GM19324 (cell line): ENCODE measurements around the gene NDUFA5.
A peak's percentile ranks its signal among the peaks of the same experiment; 100 is the strongest.
"Not testable (repeated sequence)": the region's sequence is repeated elsewhere in the genome, so short reads cannot be mapped to it uniquely, and the experiment has no call there.

Experiments used
- ATAC-seq: cut with Tn5 transposase; IDR thresholded peaks from one replicate; pipeline ENCODE4 v1.9.1; 2021; ENCODE audit warnings: mild to moderate bottlenecking, moderate library complexity; ENCODE audit not compliant: unreplicated experiment, low FRiP score

Gene NDUFA5

DNA sequence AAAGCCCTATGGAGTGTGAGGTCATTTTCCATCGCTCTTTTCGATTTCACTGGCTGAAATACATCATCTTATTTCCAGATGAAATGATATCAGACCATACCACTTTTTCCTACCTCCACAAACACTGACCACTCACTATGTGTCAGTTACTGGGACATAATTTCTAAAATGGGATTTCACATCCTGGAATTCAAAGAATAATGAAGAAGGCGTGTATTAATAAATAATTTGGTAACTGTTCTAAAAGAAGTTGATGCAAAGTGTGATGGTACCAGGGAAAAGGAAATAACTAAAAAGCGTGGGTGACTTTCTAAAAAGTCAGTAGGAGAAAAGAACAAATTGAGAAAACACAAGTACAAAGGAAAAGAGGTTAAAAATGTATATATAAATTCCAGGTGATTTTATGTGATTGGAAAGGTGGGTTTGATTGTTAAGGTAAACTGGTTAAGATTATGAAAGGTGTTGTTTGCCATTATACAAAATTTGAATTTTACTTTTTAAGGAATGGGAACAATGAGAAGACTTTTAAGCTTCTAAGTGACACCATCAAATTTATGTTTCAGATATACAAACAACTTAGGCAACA, 764 bp upstream of the NDUFA5 start:
- no peak for ATAC-seq

DNA sequence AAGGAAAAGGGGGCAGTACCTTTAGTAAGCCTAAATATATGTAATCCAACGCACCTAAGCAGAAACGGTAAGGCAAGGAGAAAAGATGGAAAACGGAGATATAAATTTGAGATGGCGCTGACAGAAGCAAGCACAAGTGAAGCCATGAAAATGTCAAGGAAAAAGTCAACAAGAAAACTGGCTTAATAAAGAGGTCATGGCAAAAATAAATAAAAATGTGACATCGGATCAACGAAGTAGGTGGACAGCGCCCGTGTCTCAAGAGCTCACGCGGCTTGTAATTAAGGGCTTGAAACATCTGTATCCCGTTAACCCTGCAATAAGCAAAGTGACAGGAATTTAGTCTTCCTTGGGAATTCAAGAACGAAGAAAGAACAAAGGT, 611 bp downstream of the NDUFA5 start:
- no peak for ATAC-seq

DNA sequence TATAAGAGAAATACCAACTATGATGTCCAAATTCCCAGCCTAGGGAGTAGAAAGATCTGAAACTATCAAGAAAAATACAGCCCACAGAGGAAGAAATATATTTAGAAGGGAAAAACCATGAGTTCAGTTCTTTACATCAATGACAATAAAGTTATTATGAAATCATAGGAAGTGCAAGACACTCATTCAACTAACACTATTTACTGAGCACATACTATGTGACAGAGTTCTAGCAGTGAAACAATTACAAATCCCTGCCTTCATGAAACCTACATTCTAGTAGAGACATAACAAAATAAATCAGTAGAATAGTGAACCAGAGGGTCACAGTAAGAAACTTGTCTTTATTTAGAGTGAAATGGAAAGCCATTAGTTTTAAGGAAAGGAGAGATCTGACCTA, 2.1 kb downstream of the NDUFA5 start:
- ATAC-seq, result no peak

- ATAC-seq, result no peak
Measured at GRCh38 chr7:123553159-123553558, 4.5 kb downstream of the NDUFA5 start.

DNA sequence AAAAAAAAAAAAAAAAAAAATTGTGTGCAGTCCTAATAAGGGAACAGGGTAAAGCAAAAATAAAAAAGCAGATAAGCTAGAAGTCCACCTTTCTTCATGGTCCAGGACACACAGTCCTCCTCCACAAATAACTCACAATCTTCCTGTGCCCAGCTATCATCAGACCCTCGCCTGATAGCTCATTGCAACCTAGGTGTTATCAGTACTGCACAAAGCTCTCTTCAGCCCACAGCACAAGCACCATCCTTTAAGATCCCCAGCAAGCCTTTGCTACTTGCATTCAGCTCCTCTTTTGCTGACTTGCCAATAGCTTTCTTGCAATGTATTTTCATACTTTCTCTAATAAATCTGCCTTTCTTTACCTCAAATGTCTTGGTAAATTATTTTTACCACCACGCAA, 5.0 kb downstream of the NDUFA5 start:
- no peak for ATAC-seq

DNA sequence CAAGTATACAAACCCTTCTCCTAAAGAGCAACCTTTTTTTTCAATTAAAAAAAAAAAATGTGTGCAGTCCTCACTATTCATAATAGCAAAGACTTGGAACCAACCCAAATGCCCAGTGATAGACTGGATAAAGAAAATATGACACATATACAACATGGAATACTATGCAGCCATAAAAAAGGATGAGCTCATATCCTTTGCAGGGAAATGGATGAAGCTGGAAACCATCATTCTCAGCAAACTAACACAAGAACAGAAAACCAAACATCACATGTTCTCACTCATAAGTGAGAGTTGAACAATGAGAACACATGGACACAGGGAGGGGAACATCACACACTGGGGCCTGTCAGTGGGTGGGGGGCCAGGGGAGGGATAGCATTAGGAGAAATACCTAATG, 5.5 kb downstream of the NDUFA5 start:
- ATAC-seq, result not testable (repeated sequence)

DNA sequence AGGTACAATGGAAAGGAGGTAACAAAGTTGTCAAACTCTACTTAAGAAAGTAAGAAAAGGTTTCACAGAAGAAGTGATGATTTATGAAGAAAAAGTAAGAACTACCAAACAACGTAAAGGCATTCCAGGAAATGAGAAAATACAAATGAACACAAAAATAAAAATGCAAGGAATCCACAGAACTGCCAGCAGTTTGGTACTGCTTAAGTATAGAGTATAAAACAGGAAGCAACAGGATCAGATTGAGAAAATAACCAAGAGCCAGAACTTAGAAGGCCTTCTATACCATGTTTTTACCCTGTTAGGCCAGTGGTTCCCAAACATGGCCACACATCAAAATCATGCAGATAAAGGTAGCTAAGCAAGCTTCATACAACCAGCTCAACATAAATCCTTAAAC, 9.2 kb downstream of the NDUFA5 start:
- no peak for ATAC-seq

DNA sequence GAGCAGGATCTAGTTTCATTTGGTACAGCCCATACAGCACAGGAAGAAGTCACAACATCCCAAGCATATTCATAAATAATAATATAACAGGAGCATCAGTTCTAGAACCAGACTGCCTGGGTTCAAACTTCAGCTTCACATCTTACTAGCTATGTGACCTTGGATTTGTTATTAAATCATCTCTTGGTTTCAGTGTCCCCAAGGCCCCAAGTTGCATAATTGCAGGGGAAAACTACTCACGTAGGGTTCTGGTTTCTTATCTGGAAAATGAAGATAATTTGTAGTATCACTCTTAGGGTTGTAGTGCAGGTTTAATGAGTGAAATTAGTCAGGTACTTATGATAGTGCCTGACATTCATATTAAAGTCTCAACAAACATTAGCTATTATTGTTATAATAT, 17.7 kb downstream of the NDUFA5 start:
- ATAC-seq, result no peak

- no peak for ATAC-seq
Measured at GRCh38 chr7:123538897-123539296, 18.7 kb downstream of the NDUFA5 start.

- ATAC-seq, result no peak
Measured at GRCh38 chr7:123538189-123538714, 19.4 kb downstream of the NDUFA5 start.

DNA sequence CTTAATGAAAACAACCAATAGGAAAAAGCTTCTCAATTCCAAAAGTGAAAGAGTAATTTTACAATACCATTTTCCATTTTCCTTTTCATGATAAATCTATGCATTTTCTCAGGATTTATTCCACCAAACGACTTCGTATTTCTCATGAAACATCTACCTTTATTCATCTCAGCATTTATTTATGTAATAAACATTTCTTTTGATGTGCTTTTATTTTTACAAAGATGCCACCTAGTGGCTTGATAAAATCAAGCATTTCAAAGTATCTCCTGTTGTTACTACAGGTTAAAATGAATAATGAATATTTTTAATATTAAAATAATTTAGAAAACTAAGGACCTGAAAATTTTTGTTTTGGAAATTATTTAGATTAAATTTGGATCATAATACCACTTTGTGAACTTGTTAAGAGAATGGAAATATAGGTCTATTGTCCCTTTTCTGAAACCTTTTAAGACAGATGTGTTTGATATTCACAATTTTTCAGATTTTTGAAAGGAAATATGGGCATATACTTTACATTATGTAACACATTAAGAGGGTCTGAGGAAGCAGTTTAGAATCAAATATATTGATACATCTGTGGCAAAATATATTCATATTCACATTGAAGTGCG, 20.5 kb downstream of the NDUFA5 start:
- ATAC-seq, result no peak

- ATAC-seq, result no peak
Measured at GRCh38 chr7:123535517-123535916, 22.1 kb downstream of the NDUFA5 start.

DNA sequence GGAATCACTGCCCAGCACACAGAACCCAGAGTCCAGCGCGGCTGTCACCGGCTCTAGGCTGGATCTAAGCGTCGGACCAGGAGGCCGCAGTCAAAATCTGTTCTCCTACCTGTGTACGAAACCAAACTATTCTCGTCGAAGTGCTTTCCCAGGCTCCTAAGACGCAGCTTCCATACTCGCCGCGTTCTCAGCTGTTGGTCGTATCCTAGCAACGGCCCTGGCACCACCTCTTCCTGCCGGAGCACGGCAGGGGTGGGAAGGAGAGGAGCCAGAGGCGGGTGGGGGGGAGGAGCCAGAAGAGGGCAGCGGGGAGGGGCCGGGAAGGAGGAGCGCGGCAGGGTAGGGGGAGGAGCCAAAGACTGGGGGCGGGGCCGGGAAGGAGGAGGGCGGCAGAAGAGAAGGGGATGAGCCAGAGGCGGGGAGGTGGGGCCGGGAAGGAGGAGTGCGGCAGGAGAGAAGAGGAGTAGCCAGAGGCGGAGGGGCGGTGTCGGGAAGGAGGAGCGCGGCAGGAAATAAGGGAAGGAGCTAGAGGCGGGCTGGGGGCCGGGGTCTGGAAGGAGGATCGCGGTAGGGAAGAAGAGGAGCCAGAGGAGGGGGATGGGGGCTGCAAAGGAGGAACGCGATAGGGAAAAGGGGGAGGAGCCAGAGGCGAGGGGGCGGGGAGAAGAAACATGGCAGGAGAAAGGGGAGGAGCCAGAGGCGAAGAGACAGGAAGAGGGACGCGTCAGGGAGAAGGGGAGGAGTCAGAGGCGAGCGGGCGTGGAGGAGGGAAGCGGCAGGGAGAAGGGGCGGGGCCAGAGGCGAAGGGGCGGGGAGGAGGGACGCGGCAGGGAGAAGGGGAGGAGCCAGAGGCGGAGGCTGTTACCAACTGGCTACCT, 23.0 kb downstream of the NDUFA5 start, which contains the start of gene IQUB:
TSS of gene IQUB (minus strand) at position 213 of the 878 bp plus-strand sequence. CDS start 22,255 bp downstream, outside the sequence.
- peak; percentile 86 for ATAC-seq

- ATAC-seq, result peak; percentile 7
Measured at GRCh38 chr7:123533929-123534382, 23.7 kb downstream of the NDUFA5 start.

DNA sequence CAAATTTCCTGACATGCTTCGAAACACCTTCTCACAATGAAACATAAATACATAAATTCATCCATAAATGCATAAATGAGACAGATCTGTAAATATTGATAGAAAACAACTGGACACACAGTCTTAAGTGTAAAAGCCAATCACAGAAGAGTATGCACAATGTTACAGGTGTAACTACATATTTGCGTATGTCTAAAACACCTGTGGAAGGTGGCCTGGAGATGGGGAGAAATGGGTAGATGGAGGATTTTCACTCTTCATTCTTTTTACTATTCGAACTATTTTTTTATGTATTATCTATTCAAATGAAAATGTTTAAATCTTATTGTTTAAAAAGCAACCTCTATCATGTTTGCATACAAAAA, 24.1 kb downstream of the NDUFA5 start:
- ATAC-seq, result no peak

DNA sequence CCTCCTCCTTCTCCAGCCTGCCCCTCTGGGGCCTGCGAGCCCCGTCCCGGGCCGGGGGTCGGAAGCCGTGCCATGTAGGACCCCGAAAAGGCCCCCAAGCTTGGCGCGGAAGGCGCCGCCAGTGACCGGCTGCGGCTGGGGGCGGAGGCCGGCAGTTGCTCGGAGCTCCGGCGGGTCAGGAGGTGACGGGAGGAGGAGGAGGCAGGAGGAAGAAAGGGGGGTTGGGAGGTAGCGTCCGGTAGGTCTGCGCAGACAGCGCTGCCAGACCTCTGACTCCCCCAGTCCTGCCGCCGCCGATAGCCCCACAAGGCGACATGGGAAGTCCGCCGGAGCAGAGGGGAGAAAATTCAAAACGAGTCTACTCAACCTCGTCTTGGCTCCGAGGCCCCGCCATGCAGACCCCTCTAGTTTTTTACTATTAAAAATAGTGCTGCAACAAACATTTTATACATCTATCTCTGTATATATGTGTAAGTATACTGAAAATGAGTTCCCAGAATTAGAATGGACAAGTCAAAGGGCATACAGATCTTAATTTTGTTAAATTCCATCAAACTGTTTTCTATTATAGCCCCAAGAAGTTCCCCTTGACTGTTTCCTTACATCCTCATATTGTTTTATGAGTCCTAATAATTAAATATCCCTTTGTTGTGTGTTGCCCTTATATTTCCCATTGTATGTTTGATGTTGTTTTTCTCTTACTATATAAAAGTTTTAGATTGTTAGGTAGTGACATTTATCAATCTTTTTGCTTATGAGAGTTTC, 24.6 kb downstream of the NDUFA5 start:
- peak; percentile 27 for ATAC-seq

GRCh38 chr7:123532343-123532742, 25.3 kb downstream of the NDUFA5 start:
- peak; percentile 4 for ATAC-seq

GRCh38 chr7:123530035-123530591, 27.5 kb downstream of the NDUFA5 start:
- not testable (repeated sequence) for ATAC-seq

DNA sequence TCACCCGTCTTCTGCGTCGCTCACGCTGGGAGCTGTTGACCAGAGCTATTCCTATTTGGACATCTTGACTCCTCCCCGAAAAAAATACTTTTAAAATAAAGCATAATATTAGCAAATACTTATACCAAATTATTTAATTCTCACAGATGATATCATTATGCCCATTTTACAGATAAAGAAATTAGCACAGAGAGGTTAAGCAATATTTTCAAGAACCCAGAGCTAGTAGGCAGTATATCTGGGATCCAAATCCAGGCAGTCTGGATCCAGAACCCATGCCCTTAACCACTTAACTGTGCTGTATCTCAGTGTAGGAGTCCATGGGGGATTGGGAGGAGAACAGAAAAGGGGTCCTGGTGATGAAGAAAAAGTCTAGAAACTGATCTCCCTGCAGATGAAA, 29.4 kb downstream of the NDUFA5 start:
- ATAC-seq, result no peak

DNA sequence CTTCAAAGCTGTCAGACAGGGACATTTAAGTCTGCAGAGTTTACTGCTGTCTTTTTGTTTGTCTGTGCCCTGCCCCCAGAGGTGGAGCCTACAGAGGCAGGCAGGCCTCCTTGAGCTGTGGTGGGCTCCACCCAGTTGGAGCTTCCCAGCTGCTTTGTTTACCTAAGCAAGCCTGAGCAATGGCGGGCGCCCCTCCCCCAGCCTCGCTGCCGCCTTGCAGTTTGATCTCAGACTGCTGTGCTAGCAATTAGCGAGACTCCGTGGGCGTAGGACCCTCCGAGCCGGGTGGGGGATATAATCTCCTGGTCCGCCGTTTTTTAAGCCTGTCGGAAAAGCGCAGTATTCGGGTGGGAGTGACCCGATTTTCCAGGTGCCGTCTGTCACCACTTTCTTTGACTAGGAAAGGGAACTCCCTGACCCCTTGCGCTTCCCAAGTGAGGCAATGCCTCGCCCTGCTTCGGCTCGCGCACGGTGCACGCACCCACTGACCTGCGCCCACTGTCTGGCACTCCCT, 29.8 kb downstream of the NDUFA5 start:
- not testable (repeated sequence) for ATAC-seq
